Measurements from ENCODE around the gene PLCD3. TPM values are rescaled to one million over a fixed set of nuclear protein-coding genes. Genes with fewer than 3 reads are reported as not detected.

The PLCD3 gene
- total RNA-seq, 1 donor from 2014 or later: 1.4 TPM

DNA sequence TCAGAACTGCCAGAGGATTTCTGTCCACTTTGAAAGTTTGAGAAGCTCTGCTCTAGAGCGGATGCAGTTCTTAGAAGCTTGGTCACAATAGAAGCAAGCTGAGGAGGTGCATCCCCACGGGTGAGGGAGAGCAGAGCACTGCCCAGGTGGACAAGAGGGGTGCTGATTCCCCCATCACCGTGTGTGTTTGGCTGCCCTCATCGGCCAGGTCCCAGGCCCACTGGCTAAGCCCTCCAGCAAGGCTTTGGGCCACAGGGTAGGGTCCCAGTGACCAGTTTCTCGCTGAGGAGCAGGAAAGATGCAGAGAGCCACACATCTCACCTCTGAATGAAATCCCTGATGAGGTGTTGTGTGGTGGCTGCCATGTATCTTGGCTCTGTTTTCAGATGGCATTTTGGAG, 44.3 kb downstream of the PLCD3 start:
- peaks cover 77% of the 10 kb centered on the region for H3K36me3 Mint-ChIP-seq (ENCODE audit: low read depth)
- ATAC-seq (ENCODE audit: low read depth): no peak
- H3K27me3 Mint-ChIP-seq: no peaks in the 10 kb centered on the region
- TF ChIP-seq, protein P1, sequence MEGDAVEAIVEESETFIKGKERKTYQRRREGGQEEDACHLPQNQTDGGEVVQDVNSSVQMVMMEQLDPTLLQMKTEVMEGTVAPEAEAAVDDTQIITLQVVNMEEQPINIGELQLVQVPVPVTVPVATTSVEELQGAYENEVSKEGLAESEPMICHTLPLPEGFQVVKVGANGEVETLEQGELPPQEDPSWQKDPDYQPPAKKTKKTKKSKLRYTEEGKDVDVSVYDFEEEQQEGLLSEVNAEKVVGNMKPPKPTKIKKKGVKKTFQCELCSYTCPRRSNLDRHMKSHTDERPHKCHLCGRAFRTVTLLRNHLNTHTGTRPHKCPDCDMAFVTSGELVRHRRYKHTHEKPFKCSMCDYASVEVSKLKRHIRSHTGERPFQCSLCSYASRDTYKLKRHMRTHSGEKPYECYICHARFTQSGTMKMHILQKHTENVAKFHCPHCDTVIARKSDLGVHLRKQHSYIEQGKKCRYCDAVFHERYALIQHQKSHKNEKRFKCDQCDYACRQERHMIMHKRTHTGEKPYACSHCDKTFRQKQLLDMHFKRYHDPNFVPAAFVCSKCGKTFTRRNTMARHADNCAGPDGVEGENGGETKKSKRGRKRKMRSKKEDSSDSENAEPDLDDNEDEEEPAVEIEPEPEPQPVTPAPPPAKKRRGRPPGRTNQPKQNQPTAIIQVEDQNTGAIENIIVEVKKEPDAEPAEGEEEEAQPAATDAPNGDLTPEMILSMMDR (IDR thresholded peaks at IDR 0.05): no peak
- DNase-seq: no peak
- H3K4me3 Mint-ChIP-seq: no peak overlapping the region
- H3K9me3 Mint-ChIP-seq: no peaks in the 10 kb centered on the region
- H3K27ac Mint-ChIP-seq: no peak overlapping the region
- intact Hi-C loops (cut with micrococcal nuclease): no loop called here
- ChIA-PET POLR2A (interaction anchor here (0.5 kb wide), 1 partner anchor 221 kb away, joined by 7 read pairs; no protein-coding TSS in a partner anchor), CTCF (interaction anchor here (1.1 kb wide), 1 partner anchor 11 kb away, joined by 3 read pairs; no protein-coding TSS in a partner anchor)
- no peaks in the 10 kb centered on the region for H3K4me1 Mint-ChIP-seq

- H3K4me1 Mint-ChIP-seq: no peaks in the 10 kb centered on the region
- ATAC-seq (ENCODE audit: low read depth) (no peak), DNase-seq (no peak)
- ChIA-PET CTCF (interaction anchor here (1.1 kb wide), 1 partner anchor 12 kb away, joined by 3 read pairs; no protein-coding TSS in a partner anchor), POLR2A (no interaction called here)
- TF ChIP-seq, protein P1 (IDR thresholded peaks at IDR 0.05): no peak
- H3K36me3 Mint-ChIP-seq (ENCODE audit: low read depth): peaks cover 74% of the 10 kb centered on the region
- no peaks in the 10 kb centered on the region for H3K9me3 Mint-ChIP-seq
- intact Hi-C loops (cut with micrococcal nuclease): no loop called here
- no peaks in the 10 kb centered on the region for H3K27me3 Mint-ChIP-seq
- no peak overlapping the region for H3K27ac Mint-ChIP-seq
- H3K4me3 Mint-ChIP-seq: no peak overlapping the region
These were observed 44.8 kb downstream of the PLCD3 start for GRCh38 chr17:45087504-45087975.

- peaks cover 72% of the 10 kb centered on the region for H3K36me3 Mint-ChIP-seq (ENCODE audit: low read depth)
These were observed 45.3 kb downstream of the PLCD3 start for GRCh38 chr17:45086865-45087503.

GRCh38 chr17:45086391-45086790, 45.9 kb downstream of the PLCD3 start:
- ChIA-PET POLR2A (no interaction called here), CTCF (interaction anchor here (1.3 kb wide), 1 partner anchor 10 kb away, joined by 3 read pairs; no protein-coding TSS in a partner anchor)
- Mint-ChIP-seq H3K4me1 (no peaks in the 10 kb centered on the region), H3K9me3 (no peaks in the 10 kb centered on the region), H3K4me3 (no peak overlapping the region), H3K27me3 (no peaks in the 10 kb centered on the region), H3K27ac (no peak overlapping the region), H3K36me3 (ENCODE audit: low read depth) (peaks cover 73% of the 10 kb centered on the region)
- ATAC-seq (ENCODE audit: low read depth) (no peak), DNase-seq (no peak)
- TF ChIP-seq, protein P1 (IDR thresholded peaks at IDR 0.05): no peak
- intact Hi-C loops (cut with micrococcal nuclease): no loop called here

More at GRCh38 chr17:45086865-45087503, 45.3 kb downstream of the PLCD3 start:
- ATAC-seq (ENCODE audit: low read depth) (no peak), DNase-seq (no peak)
- Mint-ChIP-seq H3K4me1 (no peaks in the 10 kb centered on the region), H3K27ac (no peak overlapping the region), H3K4me3 (no peak overlapping the region), H3K9me3 (no peaks in the 10 kb centered on the region), H3K27me3 (no peaks in the 10 kb centered on the region)
- ChIA-PET POLR2A (no interaction called here), CTCF (interaction anchor here (1.1 kb wide), 1 partner anchor 12 kb away, joined by 3 read pairs; no protein-coding TSS in a partner anchor)
- TF ChIP-seq, protein P1 (IDR thresholded peaks at IDR 0.05): no peak
- intact Hi-C loops (cut with micrococcal nuclease): no loop called here

DNA sequence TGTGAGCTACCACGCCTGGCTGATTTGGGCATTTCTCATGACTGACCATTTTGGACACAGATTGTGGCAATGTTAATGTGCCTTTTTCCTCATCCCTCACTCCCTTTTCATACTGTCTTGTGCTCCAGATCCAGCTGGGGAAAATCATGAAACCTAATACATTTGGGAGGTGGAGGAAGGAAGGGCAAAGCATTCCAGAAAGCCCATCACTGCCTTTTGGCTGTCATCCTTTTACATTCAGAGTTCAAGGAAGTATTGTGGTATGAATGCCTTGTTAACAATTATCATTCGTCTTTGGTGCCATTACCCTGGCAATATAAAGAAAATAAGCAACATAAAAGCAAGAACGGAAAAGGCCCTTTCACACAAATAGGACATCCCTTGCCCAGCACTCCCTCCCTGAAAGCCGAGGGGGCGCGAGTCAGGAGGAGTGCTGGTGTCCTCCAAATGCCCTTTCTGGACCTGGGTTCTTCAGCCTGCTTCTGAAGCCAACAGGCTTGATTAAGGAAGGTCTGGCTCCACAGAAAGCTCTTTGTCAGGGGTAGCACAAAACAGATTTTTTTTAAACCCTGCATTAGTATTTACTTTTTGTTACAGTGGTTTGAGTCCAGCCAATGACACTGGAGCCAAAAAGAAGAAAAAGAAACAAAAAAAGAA, 51.1 kb downstream of the PLCD3 start:
- Mint-ChIP-seq H3K9me3 (no peaks in the 10 kb centered on the region), H3K4me3 (no peak overlapping the region), H3K36me3 (ENCODE audit: low read depth) (peaks cover 55% of the 10 kb centered on the region), H3K27me3 (no peaks in the 10 kb centered on the region), H3K4me1 (peaks cover 20% of the 10 kb centered on the region), H3K27ac (no peak overlapping the region)
- POLR2A ChIA-PET: no interaction called here
- CTCF ChIA-PET: no interaction called here
- DNase-seq (no peak), ATAC-seq (ENCODE audit: low read depth) (no peak)
- intact Hi-C loops (cut with micrococcal nuclease): no loop called here
- TF ChIP-seq, protein P1 (IDR thresholded peaks at IDR 0.05): no peak
